ENCODE results near the gene RAB3GAP2. TPM values are rescaled to one million over a fixed set of nuclear protein-coding genes. Genes with fewer than 3 reads are reported as not detected.

The RAB3GAP2 gene, protein sequence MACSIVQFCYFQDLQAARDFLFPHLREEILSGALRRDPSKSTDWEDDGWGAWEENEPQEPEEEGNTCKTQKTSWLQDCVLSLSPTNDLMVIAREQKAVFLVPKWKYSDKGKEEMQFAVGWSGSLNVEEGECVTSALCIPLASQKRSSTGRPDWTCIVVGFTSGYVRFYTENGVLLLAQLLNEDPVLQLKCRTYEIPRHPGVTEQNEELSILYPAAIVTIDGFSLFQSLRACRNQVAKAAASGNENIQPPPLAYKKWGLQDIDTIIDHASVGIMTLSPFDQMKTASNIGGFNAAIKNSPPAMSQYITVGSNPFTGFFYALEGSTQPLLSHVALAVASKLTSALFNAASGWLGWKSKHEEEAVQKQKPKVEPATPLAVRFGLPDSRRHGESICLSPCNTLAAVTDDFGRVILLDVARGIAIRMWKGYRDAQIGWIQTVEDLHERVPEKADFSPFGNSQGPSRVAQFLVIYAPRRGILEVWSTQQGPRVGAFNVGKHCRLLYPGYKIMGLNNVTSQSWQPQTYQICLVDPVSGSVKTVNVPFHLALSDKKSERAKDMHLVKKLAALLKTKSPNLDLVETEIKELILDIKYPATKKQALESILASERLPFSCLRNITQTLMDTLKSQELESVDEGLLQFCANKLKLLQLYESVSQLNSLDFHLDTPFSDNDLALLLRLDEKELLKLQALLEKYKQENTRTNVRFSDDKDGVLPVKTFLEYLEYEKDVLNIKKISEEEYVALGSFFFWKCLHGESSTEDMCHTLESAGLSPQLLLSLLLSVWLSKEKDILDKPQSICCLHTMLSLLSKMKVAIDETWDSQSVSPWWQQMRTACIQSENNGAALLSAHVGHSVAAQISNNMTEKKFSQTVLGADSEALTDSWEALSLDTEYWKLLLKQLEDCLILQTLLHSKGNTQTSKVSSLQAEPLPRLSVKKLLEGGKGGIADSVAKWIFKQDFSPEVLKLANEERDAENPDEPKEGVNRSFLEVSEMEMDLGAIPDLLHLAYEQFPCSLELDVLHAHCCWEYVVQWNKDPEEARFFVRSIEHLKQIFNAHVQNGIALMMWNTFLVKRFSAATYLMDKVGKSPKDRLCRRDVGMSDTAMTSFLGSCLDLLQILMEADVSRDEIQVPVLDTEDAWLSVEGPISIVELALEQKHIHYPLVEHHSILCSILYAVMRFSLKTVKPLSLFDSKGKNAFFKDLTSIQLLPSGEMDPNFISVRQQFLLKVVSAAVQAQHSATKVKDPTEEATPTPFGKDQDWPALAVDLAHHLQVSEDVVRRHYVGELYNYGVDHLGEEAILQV (N-terminal part only)
- 36.5 and 43.8 TPM in 2 replicates for total RNA-seq
- polyA plus RNA-seq, result 23.0 and 31.0 TPM in 2 replicates
- 17.0 and 25.8 TPM in 2 replicates for polyA plus RNA-seq (2012)
- 14.3 and 40.7 TPM in 2 replicates for polyA minus RNA-seq (ENCODE audit: low replicate concordance)

DNA sequence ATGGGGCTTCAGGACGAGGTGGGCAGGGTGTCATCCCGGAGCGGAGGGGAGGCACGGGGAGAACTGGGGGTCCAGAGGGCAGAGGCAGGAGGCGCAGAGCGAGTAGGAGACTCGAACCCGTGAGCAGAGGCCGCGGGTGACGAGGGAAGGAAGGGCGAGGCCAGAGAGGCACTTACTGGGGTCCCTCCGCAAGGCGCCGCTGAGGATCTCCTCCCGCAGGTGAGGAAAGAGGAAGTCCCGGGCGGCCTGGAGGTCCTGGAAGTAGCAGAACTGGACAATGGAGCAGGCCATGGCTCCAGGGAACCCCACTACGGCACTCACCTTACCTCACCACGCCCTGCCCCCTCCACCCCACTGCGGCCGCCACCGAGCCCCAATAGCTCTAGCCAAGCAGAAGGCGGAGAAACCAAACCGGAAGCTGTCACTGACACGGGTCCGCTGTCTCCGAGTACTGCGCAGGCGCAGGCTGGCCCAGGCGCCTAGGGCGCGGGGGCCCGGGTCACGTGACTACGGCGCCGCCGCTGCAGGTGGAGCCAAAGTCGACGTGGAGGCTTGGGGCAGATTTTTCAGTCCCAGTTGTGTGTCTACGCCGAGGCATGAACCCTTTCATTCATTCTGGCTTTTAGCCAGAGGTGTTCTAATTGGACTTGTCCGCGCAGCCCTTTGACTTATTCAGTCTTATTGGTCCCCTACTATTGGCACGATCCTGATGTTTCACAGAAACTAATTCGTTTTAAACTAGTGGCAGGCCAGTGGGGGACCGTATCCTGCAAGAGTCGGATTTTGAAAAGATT is at the start of gene RAB3GAP2:
RAB3GAP2 (minus strand) TSS at position 407 of the 794 bp plus-strand sequence; CDS start at position 291, 116 bp downstream.
- H3K27me3 ChIP-seq (ENCODE audit: control insufficient read depth, insufficient read depth, low read length), result no peaks in the 10 kb centered on the region
- H3K9me3 ChIP-seq (ENCODE audit: control insufficient read depth, insufficient read depth, low read depth, low read length), result no peaks in the 10 kb centered on the region
- peaks cover 46% of the 10 kb centered on the region for H3K79me2 ChIP-seq (ENCODE audit: control insufficient read depth, insufficient read depth, low read length)
- peak within 1 kb of the TSS; percentile 97 for H3K4me2 ChIP-seq (ENCODE audit: extremely low read depth, insufficient read depth, low read length)
- H3K9ac ChIP-seq (ENCODE audit: insufficient read depth, low read length), result peak within 1 kb of the TSS; percentile 80
- peak within 1 kb of the TSS; percentile 55 to 96 (median 88) for H3K4me3 ChIP-seq (replicated peaks in 1 of 4; ENCODE audit: control extremely low read depth in 1 of 4, insufficient read depth in 1 of 4, low read depth in 3 of 4, low read length in 4 of 4)
- TF ChIP-seq, protein P1, sequence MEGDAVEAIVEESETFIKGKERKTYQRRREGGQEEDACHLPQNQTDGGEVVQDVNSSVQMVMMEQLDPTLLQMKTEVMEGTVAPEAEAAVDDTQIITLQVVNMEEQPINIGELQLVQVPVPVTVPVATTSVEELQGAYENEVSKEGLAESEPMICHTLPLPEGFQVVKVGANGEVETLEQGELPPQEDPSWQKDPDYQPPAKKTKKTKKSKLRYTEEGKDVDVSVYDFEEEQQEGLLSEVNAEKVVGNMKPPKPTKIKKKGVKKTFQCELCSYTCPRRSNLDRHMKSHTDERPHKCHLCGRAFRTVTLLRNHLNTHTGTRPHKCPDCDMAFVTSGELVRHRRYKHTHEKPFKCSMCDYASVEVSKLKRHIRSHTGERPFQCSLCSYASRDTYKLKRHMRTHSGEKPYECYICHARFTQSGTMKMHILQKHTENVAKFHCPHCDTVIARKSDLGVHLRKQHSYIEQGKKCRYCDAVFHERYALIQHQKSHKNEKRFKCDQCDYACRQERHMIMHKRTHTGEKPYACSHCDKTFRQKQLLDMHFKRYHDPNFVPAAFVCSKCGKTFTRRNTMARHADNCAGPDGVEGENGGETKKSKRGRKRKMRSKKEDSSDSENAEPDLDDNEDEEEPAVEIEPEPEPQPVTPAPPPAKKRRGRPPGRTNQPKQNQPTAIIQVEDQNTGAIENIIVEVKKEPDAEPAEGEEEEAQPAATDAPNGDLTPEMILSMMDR (conservative IDR thresholded peaks at IDR 0.05 in 1 of 2, IDR thresholded peaks at IDR 0.05 in 1 of 2; ENCODE audit: low read depth in 1 of 2, low read length in 2 of 2), result no peak
- no peak for TF ChIP-seq EZH2 (IDR thresholded peaks at IDR 0.05; ENCODE audit: low read length, missing control alignments)
- H3K36me3 ChIP-seq (ENCODE audit: control insufficient read depth, insufficient read depth, low read length), result no peaks in the 10 kb centered on the region
- peaks cover 9% of the 10 kb centered on the region for H3K4me1 ChIP-seq (ENCODE audit: control insufficient read depth, extremely low read depth, insufficient read depth, low read length)
- no peaks in the 10 kb centered on the region for H4K20me1 ChIP-seq (ENCODE audit: control insufficient read depth, extremely low read depth, insufficient read depth, low read length)
- H2AFZ ChIP-seq (ENCODE audit: low read length), result peak within 1 kb of the TSS; percentile 96
- DNase-seq (ENCODE audit: low read depth in 2 of 2), result peak; percentile 89 to 93
- H3K27ac ChIP-seq (ENCODE audit: insufficient read depth, low read length), result peak within 1 kb of the TSS; percentile 97

DNA sequence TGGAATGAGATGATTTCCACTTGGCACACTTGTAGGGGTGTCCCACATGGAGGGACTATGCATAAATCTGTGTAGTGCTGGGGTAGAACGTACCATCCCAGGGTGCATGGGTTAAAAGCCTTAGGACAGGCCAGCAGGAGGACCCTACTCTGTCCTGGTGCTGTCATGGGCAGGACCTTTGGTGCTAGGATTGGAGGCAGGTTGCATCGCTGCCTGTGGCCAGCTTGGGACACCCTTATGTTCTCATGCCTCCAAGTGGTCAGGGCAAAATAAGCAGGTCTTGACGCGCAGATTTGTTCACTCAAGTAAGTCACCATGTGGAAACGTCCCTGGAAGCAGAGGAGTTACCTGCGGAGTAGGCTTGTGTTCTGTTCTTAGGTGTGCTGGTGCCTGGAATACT is 49.5 kb upstream of the RAB3GAP2 start:
- Histone ChIP-seq H3K9ac (ENCODE audit: insufficient read depth, low read length) (no peak overlapping the region), H3K9me3 (ENCODE audit: control insufficient read depth, insufficient read depth, low read depth, low read length) (no peaks in the 10 kb centered on the region), H3K79me2 (ENCODE audit: control insufficient read depth, insufficient read depth, low read length) (no peaks in the 10 kb centered on the region), H3K4me3 (replicated peaks in 1 of 4; ENCODE audit: control extremely low read depth in 1 of 4, insufficient read depth in 1 of 4, low read depth in 3 of 4, low read length in 4 of 4) (no peak overlapping the region), H4K20me1 (ENCODE audit: control insufficient read depth, extremely low read depth, insufficient read depth, low read length) (no peaks in the 10 kb centered on the region), H3K4me1 (ENCODE audit: control insufficient read depth, extremely low read depth, insufficient read depth, low read length) (no peaks in the 10 kb centered on the region), H3K27me3 (ENCODE audit: control insufficient read depth, insufficient read depth, low read length) (no peaks in the 10 kb centered on the region), H3K36me3 (ENCODE audit: control insufficient read depth, insufficient read depth, low read length) (no peaks in the 10 kb centered on the region), H3K4me2 (ENCODE audit: extremely low read depth, insufficient read depth, low read length) (no peak overlapping the region), H2AFZ (ENCODE audit: low read length) (no peak overlapping the region), H3K27ac (ENCODE audit: insufficient read depth, low read length) (no peak overlapping the region)
- DNase-seq (ENCODE audit: low read depth in 2 of 2), result no peak
- TF ChIP-seq, protein P1 (conservative IDR thresholded peaks at IDR 0.05 in 1 of 2, IDR thresholded peaks at IDR 0.05 in 1 of 2; ENCODE audit: low read depth in 1 of 2, low read length in 2 of 2), result no peak
- TF ChIP-seq EZH2 (IDR thresholded peaks at IDR 0.05; ENCODE audit: low read length, missing control alignments), result no peak

Data from fibroblast of lung (primary cell).